CD14-positive monocyte (primary cell): ENCODE results near the gene CD96. TPM values are rescaled to one million over a fixed set of nuclear protein-coding genes. Genes with fewer than 3 reads are reported as not detected.

Source experiments
- DNase-seq, 3 donors: peaks; one replicate each; pipeline ENCODE4 v3.0.0-alpha.2; 2011 to 2022
- H2AFZ ChIP-seq: 2 replicates; pipeline ENCODE4 v1.6.0; 2012; ENCODE audit warnings: mild to moderate bottlenecking, low read depth, low read length, inconsistent platforms; ENCODE audit not compliant: insufficient read depth, poor library complexity, severe bottlenecking
- H3K27ac ChIP-seq, 2 donors: 1 replicate in 1 of 2; 2 replicates in 1 of 2; pipeline ENCODE4 v1.5.1; 2012 to 2013; ENCODE audit warnings: low read length in 2 of 2, control low read depth in 1 of 2, inconsistent platforms in 1 of 2, low read depth in 1 of 2, mild to moderate bottlenecking in 1 of 2
- H3K27me3 ChIP-seq, 2 donors: one replicate each; pipeline versions ENCODE4 v1.6.0 to v1.6.1; 2011 to 2013; ENCODE audit warnings: low read length in 2 of 2; ENCODE audit not compliant: control insufficient read depth in 2 of 2, insufficient read depth in 2 of 2
- H3K36me3 ChIP-seq, 2 donors: replicated peaks in 1 of 2; 1 replicate in 1 of 2; 2 replicates in 1 of 2; pipeline versions ENCODE4 v1.5.1 to v1.6.1; 2012 to 2013; ENCODE audit warnings: low read length in 2 of 2, control low read depth in 1 of 2, inconsistent platforms in 1 of 2, mild to moderate bottlenecking in 1 of 2; ENCODE audit not compliant: insufficient read depth in 2 of 2, control insufficient read depth in 1 of 2
- H3K4me1 ChIP-seq, 2 donors: 1 replicate in 1 of 2; 2 replicates in 1 of 2; pipeline versions ENCODE4 v1.5.1 to v1.6.1; 2012 to 2013; ENCODE audit warnings: low read length in 2 of 2, control low read depth in 1 of 2, inconsistent platforms in 1 of 2, mild to moderate bottlenecking in 1 of 2, moderate library complexity in 1 of 2; ENCODE audit not compliant: insufficient read depth in 2 of 2, control insufficient read depth in 1 of 2
- H3K4me2 ChIP-seq: replicated peaks from 2 replicates; pipeline ENCODE3; 2012; ENCODE audit warnings: low read length, moderate library complexity, mild to moderate bottlenecking; ENCODE audit not compliant: poor library complexity, severe bottlenecking; ENCODE audit errors: extremely low read depth
- H3K4me3 ChIP-seq, 3 experiments: fragments of 200-600 bp in 1 of 3; sonication (generic) in 1 of 3; replicated peaks in 1 of 3; 1 replicate in 2 of 3; 2 replicates in 1 of 3; pipeline ENCODE4 v1.5.1; 2011 to 2013; ENCODE audit warnings: low read length in 3 of 3, mild to moderate bottlenecking in 3 of 3, control low read depth in 2 of 3, low read depth in 2 of 3, inconsistent platforms in 1 of 3, moderate library complexity in 1 of 3
- H3K79me2 ChIP-seq: 2 replicates; pipeline ENCODE4 v1.6.0; 2012; ENCODE audit warnings: mild to moderate bottlenecking, control low read depth, inconsistent platforms, low read length, moderate library complexity; ENCODE audit not compliant: insufficient read depth
- H3K9ac ChIP-seq: 2 replicates; pipeline ENCODE4 v1.6.0; 2017; ENCODE audit warnings: low read length, mild to moderate bottlenecking; ENCODE audit not compliant: insufficient read depth, poor library complexity, severe bottlenecking
- H3K9me3 ChIP-seq, 2 donors: replicated peaks in 1 of 2; 1 replicate in 1 of 2; 2 replicates in 1 of 2; pipeline versions ENCODE4 v1.5.1 to v1.6.1; 2012 to 2013; ENCODE audit warnings: low read length in 2 of 2, control low read depth in 1 of 2; ENCODE audit not compliant: control insufficient read depth in 1 of 2, insufficient read depth in 1 of 2
- H4K20me1 ChIP-seq: 2 replicates; pipeline ENCODE4 v1.6.0; 2012; ENCODE audit warnings: mild to moderate bottlenecking, low read length, control low read depth, moderate library complexity; ENCODE audit not compliant: insufficient read depth
- H3K27ac Mint-ChIP-seq, 7 donors: one replicate each; pipeline ENCODE4 v1.8.0; 2020; ENCODE audit warnings: mild to moderate bottlenecking in 7 of 7, mixed read lengths in 7 of 7, moderate library complexity in 6 of 7, inconsistent platforms in 2 of 7
- H3K27me3 Mint-ChIP-seq, 3 donors: one replicate each; pipeline ENCODE4 v1.8.0; 2021 to 2022; ENCODE audit warnings: low read depth in 3 of 3, mild to moderate bottlenecking in 3 of 3, mixed read lengths in 3 of 3, moderate library complexity in 3 of 3, inconsistent platforms in 1 of 3
- H3K36me3 Mint-ChIP-seq, 2 donors: one replicate each; pipeline ENCODE4 v1.8.0; 2020; ENCODE audit warnings: mixed read lengths in 2 of 2, inconsistent platforms in 1 of 2, mild to moderate bottlenecking in 1 of 2
- H3K4me1 Mint-ChIP-seq: one replicate; pipeline ENCODE4 v1.8.0; 2020; ENCODE audit warnings: mild to moderate bottlenecking, mixed read lengths
- H3K4me3 Mint-ChIP-seq, 2 donors: one replicate each; pipeline ENCODE4 v1.8.0; 2020; ENCODE audit warnings: mild to moderate bottlenecking in 2 of 2, mixed read lengths in 2 of 2, moderate library complexity in 1 of 2
- H3K9me3 Mint-ChIP-seq, 7 donors: one replicate each; pipeline ENCODE4 v1.8.0; 2020 to 2022; ENCODE audit warnings: mixed read lengths in 7 of 7, mild to moderate bottlenecking in 6 of 7, moderate library complexity in 6 of 7, inconsistent platforms in 2 of 7
- CTCF ChIP-seq: fragments of 200-600 bp; IDR thresholded peaks from one replicate; pipeline ENCODE4 v1.8.0; 2022; ENCODE audit warnings: antibody characterized with exemption, mild to moderate bottlenecking
- WGBS: methylation state at CpG from one replicate; pipeline ENCODE4 v1.1.5; 2013; ENCODE audit warnings: missing lambda C conversion rate; ENCODE audit not compliant: insufficient coverage; 5-methylcytosine and 5-hydroxymethylcytosine counted together
- intact Hi-C, 2 donors: fragments of 100-400 bp; cut with micrococcal nuclease; formaldehyde crosslinking; loops; one replicate each; pipeline versions ENCODE4 v1.15.0 to v1.15.1; 2023
- polyA plus RNA-seq, 3 donors: library from polyadenylated mRNA; depleted of rRNA in 1 of 3; unstranded in 2 of 3; stranded (reverse) in 1 of 3; fragments of 300-500 nt in 2 of 3; fragments of >200 nt in 1 of 3; fragmentation: Illumina TruSeq in 2 of 3; gene quantifications; 1 replicate in 2 of 3; 2 replicates in 1 of 3; pipeline ENCODE4 v1.2.3, GENCODE V29; 2012 to 2021

Gene CD96
- polyA plus RNA-seq, 3 donors: 0.05 to 0.97 (median 0.33) TPM

DNA sequence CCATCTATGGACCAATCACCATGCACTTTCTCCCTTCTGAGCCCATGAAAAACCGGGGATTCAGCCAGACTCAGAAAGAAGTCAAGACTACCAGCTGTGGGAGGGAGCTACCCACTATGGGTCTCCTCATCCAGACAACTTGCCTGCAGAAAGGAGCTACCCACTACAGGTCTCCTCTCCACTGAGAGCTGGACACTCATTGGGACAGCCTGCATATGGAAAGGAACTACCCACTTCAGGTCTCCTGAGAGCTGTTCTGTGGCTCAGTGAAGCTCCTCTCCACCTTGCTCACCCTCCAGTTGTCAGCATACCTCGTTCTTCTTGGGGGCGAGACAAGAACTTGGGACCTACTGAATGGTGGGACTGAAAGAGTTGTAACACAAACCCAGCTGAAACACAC is 75.4 kb downstream of the CD96 start:
- no peak for DNase-seq
- H3K4me2 ChIP-seq: no peak overlapping the region
- H3K9ac ChIP-seq: no peak overlapping the region
- intact Hi-C loops: no loop called here
- no peaks in the 10 kb centered on the region for H3K79me2 ChIP-seq
- Mint-ChIP-seq H3K27ac (no peak overlapping the region), H3K4me1 (peaks cover 3% of the 10 kb centered on the region), H3K9me3 (peaks cover 5 to 15% (median 9%) of the 10 kb centered on the region in 7 donors), H3K4me3 (no peak overlapping the region), H3K27me3 (peaks cover 0 to 2% (median 0%) of the 10 kb centered on the region in 3 donors), H3K36me3 (no peaks in the 10 kb centered on the region)
- H2AFZ ChIP-seq: no peak overlapping the region
- H3K27ac ChIP-seq: no peak overlapping the region
- H3K36me3 ChIP-seq: no peaks in the 10 kb centered on the region
- no peaks in the 10 kb centered on the region for H3K4me1 ChIP-seq
- no peak overlapping the region for H3K4me3 ChIP-seq
- peaks cover 0 to 18% of the 10 kb centered on the region in 2 donors for H3K9me3 ChIP-seq
- 80% methylated on average over 1 of the region's 3 CpGs for WGBS
- no peaks in the 10 kb centered on the region for H4K20me1 ChIP-seq
- no peaks in the 10 kb centered on the region for H3K27me3 ChIP-seq
- no peak for TF ChIP-seq CTCF

DNA sequence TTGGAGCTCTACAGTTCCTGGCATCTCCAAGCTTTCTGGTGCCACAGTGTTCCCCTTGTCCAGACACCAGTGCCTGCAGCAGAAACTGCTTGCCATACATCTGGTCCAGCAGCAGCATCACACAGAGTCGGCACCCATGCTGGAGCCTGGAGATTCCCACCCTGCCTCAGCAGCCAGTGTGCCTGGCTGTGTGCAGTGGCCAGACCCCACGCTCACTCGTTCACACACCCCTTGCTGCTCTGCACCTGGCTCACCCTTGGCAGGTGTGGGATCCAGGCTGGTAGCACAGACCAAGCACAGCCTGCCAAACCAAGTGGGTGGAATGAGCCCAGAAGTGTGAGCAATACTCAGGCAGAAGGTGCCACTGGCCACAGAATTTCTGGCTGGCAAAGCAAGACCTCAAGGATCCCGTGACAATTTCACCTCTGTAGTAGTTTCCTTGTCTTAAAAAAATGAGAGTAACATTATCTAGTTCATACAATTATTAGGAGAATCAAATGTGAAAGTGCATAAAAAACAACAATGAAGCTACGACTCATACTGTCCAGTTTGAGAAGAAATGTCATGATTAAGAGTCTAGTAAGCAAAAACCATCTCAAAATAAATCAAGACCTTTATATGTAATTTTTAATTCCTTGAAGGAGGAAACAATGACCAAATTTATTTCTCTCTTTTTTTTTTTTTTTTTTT is 76.1 kb downstream of the CD96 start:
- no peak for TF ChIP-seq CTCF
- Histone ChIP-seq H3K9me3 (peaks cover 0 to 18% of the 10 kb centered on the region in 2 donors), H3K4me2 (no peak overlapping the region), H3K27me3 (no peaks in the 10 kb centered on the region), H3K36me3 (no peaks in the 10 kb centered on the region), H3K27ac (no peak overlapping the region), H3K4me3 (no peak overlapping the region), H4K20me1 (no peaks in the 10 kb centered on the region), H3K9ac (no peak overlapping the region), H3K79me2 (no peaks in the 10 kb centered on the region), H3K4me1 (no peaks in the 10 kb centered on the region), H2AFZ (no peak overlapping the region)
- intact Hi-C loops: no loop called here
- Mint-ChIP-seq H3K27me3 (peaks cover 0 to 2% (median 0%) of the 10 kb centered on the region in 3 donors), H3K4me1 (peaks cover 3% of the 10 kb centered on the region), H3K4me3 (no peak overlapping the region), H3K36me3 (no peaks in the 10 kb centered on the region), H3K27ac (no peak overlapping the region), H3K9me3 (peaks cover 5 to 15% (median 9%) of the 10 kb centered on the region in 7 donors)
- WGBS: 86% methylated on average over 3 of the region's 5 CpGs
- DNase-seq: no peak
